HUES6 (cell line): Measurements from ENCODE around the gene NEK4.

Experiments used
- H3K27ac ChIP-seq: 2 replicates; pipeline ENCODE4 v1.7.0; 2013; ENCODE audit warnings: low read depth, mild to moderate bottlenecking, low read length, inconsistent platforms
- H3K27me3 ChIP-seq: 2 replicates; pipeline ENCODE4 v1.6.1; 2013; ENCODE audit warnings: low read length; ENCODE audit not compliant: control insufficient read depth, insufficient read depth
- H3K36me3 ChIP-seq: 2 replicates; pipeline ENCODE4 v1.6.1; 2013; ENCODE audit warnings: low read length; ENCODE audit not compliant: control insufficient read depth, insufficient read depth
- H3K4me1 ChIP-seq: 2 replicates; pipeline ENCODE4 v1.6.1; 2013; ENCODE audit warnings: low read length; ENCODE audit not compliant: control insufficient read depth, insufficient read depth
- H3K4me3 ChIP-seq: 2 replicates; pipeline ENCODE4 v1.5.1; 2013; ENCODE audit warnings: low read depth, low read length
- H3K9ac ChIP-seq: one replicate; pipeline ENCODE4 v1.6.1; 2013; ENCODE audit warnings: mild to moderate bottlenecking, low read length
- H3K9me3 ChIP-seq: 2 replicates; pipeline ENCODE4 v1.6.1; 2013; ENCODE audit warnings: low read depth, low read length; ENCODE audit not compliant: control insufficient read depth, insufficient read depth

NEK4 gene

GRCh38 chr3:52705688-52706686 is 64.8 kb downstream of the NEK4 start, which contains the start of the genes GLT8D1 and SPCS1:
Gene GLT8D1, minus strand, starts transcription at chr3:52705791. Its CDS starts 5,331 bp downstream, at chr3:52700460.
Gene SPCS1, plus strand, starts transcription at chr3:52706106. Its CDS starts 141 bp downstream, at chr3:52706247.
- Histone ChIP-seq H3K9ac (peak within 1 kb of the TSS; percentile 93), H3K36me3 (peaks cover 16% of the 10 kb centered on the region), H3K4me3 (peak within 1 kb of the TSS; percentile 90), H3K9me3 (no peaks in the 10 kb centered on the region), H3K27ac (peak within 1 kb of the TSS; percentile 30; the same call in 1 of the 2 replicates), H3K27me3 (no peaks in the 10 kb centered on the region), H3K4me1 (no peaks in the 10 kb centered on the region)

- H3K27me3 ChIP-seq, result no peaks in the 10 kb centered on the region
- no peaks in the 10 kb centered on the region for H3K4me1 ChIP-seq
- peak overlapping the region; percentile 90 for H3K4me3 ChIP-seq
- H3K9ac ChIP-seq, result peak overlapping the region; percentile 93
- H3K9me3 ChIP-seq, result no peaks in the 10 kb centered on the region
- H3K27ac ChIP-seq, result peak overlapping the region; percentile 30; the same call in 1 of the 2 replicates
- H3K36me3 ChIP-seq, result peaks cover 16% of the 10 kb centered on the region
These were observed 65.4 kb downstream of the NEK4 start for GRCh38 chr3:52705438-52705687.

GRCh38 chr3:52704611-52705437 is 65.9 kb downstream of the NEK4 start:
- Histone ChIP-seq H3K36me3 (peaks cover 20% of the 10 kb centered on the region), H3K9ac (peak overlapping the region; percentile 93), H3K4me3 (peak overlapping the region; percentile 90), H3K27ac (no peak overlapping the region; the same call in 1 of the 2 replicates), H3K9me3 (no peaks in the 10 kb centered on the region), H3K4me1 (no peaks in the 10 kb centered on the region), H3K27me3 (no peaks in the 10 kb centered on the region)

GRCh38 chr3:52703341-52703740 is 67.4 kb downstream of the NEK4 start:
- H3K36me3 ChIP-seq, result peaks cover 18% of the 10 kb centered on the region

GRCh38 chr3:52697632-52697965 is 73.1 kb downstream of the NEK4 start:
- no peaks in the 10 kb centered on the region for H3K27me3 ChIP-seq
- H3K9ac ChIP-seq, result no peak overlapping the region
- no peaks in the 10 kb centered on the region for H3K9me3 ChIP-seq
- peaks cover 65% of the 10 kb centered on the region for H3K36me3 ChIP-seq
- no peak overlapping the region for H3K4me3 ChIP-seq
- no peaks in the 10 kb centered on the region for H3K4me1 ChIP-seq
- no peak overlapping the region for H3K27ac ChIP-seq

More at GRCh38 chr3:52703341-52703740, 67.4 kb downstream of the NEK4 start:
- Histone ChIP-seq H3K9ac (no peak overlapping the region), H3K9me3 (no peaks in the 10 kb centered on the region), H3K27me3 (no peaks in the 10 kb centered on the region), H3K4me3 (no peak overlapping the region), H3K27ac (no peak overlapping the region), H3K4me1 (no peaks in the 10 kb centered on the region)

GRCh38 chr3:52696830-52697631 is 73.7 kb downstream of the NEK4 start:
- H3K36me3 ChIP-seq, result peaks cover 70% of the 10 kb centered on the region
- no peaks in the 10 kb centered on the region for H3K4me1 ChIP-seq
- no peaks in the 10 kb centered on the region for H3K27me3 ChIP-seq
- H3K9ac ChIP-seq, result no peak overlapping the region
- no peak overlapping the region for H3K4me3 ChIP-seq
- no peaks in the 10 kb centered on the region for H3K9me3 ChIP-seq
- no peak overlapping the region for H3K27ac ChIP-seq

- H3K27me3 ChIP-seq, result no peaks in the 10 kb centered on the region
- H3K9me3 ChIP-seq, result no peaks in the 10 kb centered on the region
- peaks cover 80% of the 10 kb centered on the region for H3K36me3 ChIP-seq
- no peak overlapping the region for H3K4me3 ChIP-seq
- H3K4me1 ChIP-seq, result no peaks in the 10 kb centered on the region
- no peak overlapping the region for H3K9ac ChIP-seq
- H3K27ac ChIP-seq, result no peak overlapping the region
These were observed 74.7 kb downstream of the NEK4 start for GRCh38 chr3:52695798-52696671.

- Histone ChIP-seq H3K9me3 (no peaks in the 10 kb centered on the region), H3K4me3 (no peak overlapping the region), H3K27ac (no peak overlapping the region), H3K36me3 (peaks cover 89% of the 10 kb centered on the region), H3K27me3 (no peaks in the 10 kb centered on the region), H3K9ac (no peak overlapping the region), H3K4me1 (no peaks in the 10 kb centered on the region)
These were observed 76.1 kb downstream of the NEK4 start for GRCh38 chr3:52694528-52695189.

- no peak overlapping the region for H3K4me3 ChIP-seq
- no peaks in the 10 kb centered on the region for H3K4me1 ChIP-seq
- H3K9ac ChIP-seq, result no peak overlapping the region
- no peaks in the 10 kb centered on the region for H3K27me3 ChIP-seq
- H3K9me3 ChIP-seq, result no peaks in the 10 kb centered on the region
- no peak overlapping the region for H3K27ac ChIP-seq
- H3K36me3 ChIP-seq, result peaks cover 98% of the 10 kb centered on the region
These were observed 77.7 kb downstream of the NEK4 start for GRCh38 chr3:52693071-52693470.
